K562 (cell line): Measurements from ENCODE around the gene ZNF10. TPM values are rescaled to one million over a fixed set of nuclear protein-coding genes. Genes with fewer than 3 reads are reported as not detected.

ENCODE experiments used
- ATAC-seq: fragments of 200-7000 bp; cut with Tn5 transposase; 3 replicates; pipeline ENCODE4 v1.9.1; 2020; ENCODE audit warnings: moderate library complexity
- BruUV-seq: library from RNA; stranded (reverse); fragments of 400-500 nt; replicated peaks from 2 replicates; lab custom pipeline; 2021; lab: Mats Ljungman, UMichigan
- CTCF ChIA-PET: fragments of 300-600 bp; formaldehyde crosslinking; extraction: SDS; loops from one replicate; lab custom pipeline; 2021; ENCODE audit warnings: low intra/inter-chr PET ratio; lab: Yijun Ruan, JAX
- POLR2A ChIA-PET: fragments of 300-600, 350-650 bp; sonication (Branson Sonifier 250); formaldehyde crosslinking; extraction: SDS; loops from one replicate; lab custom pipeline; 2021; ENCODE audit warnings: antibody characterized with exemption, inconsistent platforms; lab: Yijun Ruan, JAX
- DNase-seq, 4 experiments: peaks; one replicate each; pipeline versions ENCODE4 v3.0.0 to v3.0.0-alpha.2; 2011 to 2018; ENCODE audit warnings: low spot score in 3 of 4, mixed read lengths in 3 of 4; ENCODE audit errors: extremely low read depth in 1 of 4
- FAIRE-seq: peaks from 2 replicates; lab custom pipeline; 2011; peaks lifted over from hg19 to GRCh38; lab: Jason Lieb, UNC
- H2AFZ ChIP-seq: 2 replicates; pipeline ENCODE4 v1.6.0; 2011; ENCODE audit warnings: low read depth, low read length, control low read depth, inconsistent platforms
- H3K27ac ChIP-seq: fragments of 200-600 bp; 3 replicates; pipeline ENCODE4 v1.8.0; 2011; ENCODE audit warnings: low read depth, mild to moderate bottlenecking, control low read depth, inconsistent platforms, low read length, moderate library complexity, mixed read lengths; ENCODE audit errors: extremely low read depth
- H3K27me3 ChIP-seq, 2 experiments: fragments of 300-600 bp in 1 of 2; 2 replicates in 1 of 2; 3 replicates in 1 of 2; pipeline versions ENCODE4 v1.6.0 to v1.8.0; 2011; ENCODE audit warnings: inconsistent platforms in 2 of 2, low read length in 2 of 2, mild to moderate bottlenecking in 1 of 2, mixed read lengths in 1 of 2, moderate library complexity in 1 of 2; ENCODE audit not compliant: control insufficient read depth in 2 of 2, insufficient read depth in 2 of 2
- H3K36me3 ChIP-seq: fragments of 300-600 bp; 3 replicates; pipeline ENCODE4 v1.8.0; 2011; ENCODE audit warnings: mild to moderate bottlenecking, low read length, inconsistent platforms; ENCODE audit not compliant: control insufficient read depth, insufficient read depth
- H3K4me1 ChIP-seq, 2 experiments: fragments of 200-600 bp in 1 of 2; replicated peaks in 1 of 2; 2 replicates in 1 of 2; 3 replicates in 1 of 2; pipeline versions ENCODE4 v1.5.1 to v1.8.0; 2011; ENCODE audit warnings: inconsistent platforms in 2 of 2, low read length in 2 of 2, mild to moderate bottlenecking in 1 of 2, mixed read lengths in 1 of 2, moderate library complexity in 1 of 2; ENCODE audit not compliant: control insufficient read depth in 2 of 2, insufficient read depth in 2 of 2
- H3K4me2 ChIP-seq: 2 replicates; pipeline ENCODE4 v1.6.1; 2011; ENCODE audit warnings: low read length, control low read depth, inconsistent platforms, mixed read lengths; ENCODE audit not compliant: insufficient read depth
- H3K4me3 ChIP-seq: fragments of 200-600 bp; sonication (generic), shearing (Covaris generic); 2 replicates; pipeline ENCODE4 v1.5.1; 2016; ENCODE audit warnings: control low read depth, inconsistent platforms
- H3K79me2 ChIP-seq: fragments of 200-600 bp; 3 replicates; pipeline ENCODE4 v1.8.0; 2011; ENCODE audit warnings: low read length, inconsistent platforms; ENCODE audit not compliant: control insufficient read depth, insufficient read depth
- H3K9ac ChIP-seq, 2 experiments: 2 replicates each; pipeline versions ENCODE4 v1.6.0 to v1.6.1; 2011; ENCODE audit warnings: low read depth in 2 of 2, low read length in 2 of 2, control low read depth in 1 of 2, inconsistent platforms in 1 of 2, mild to moderate bottlenecking in 1 of 2, mixed read lengths in 1 of 2; ENCODE audit not compliant: insufficient read depth in 1 of 2
- H3K9me1 ChIP-seq: one replicate; pipeline ENCODE4 v1.6.0; 2011; ENCODE audit warnings: inconsistent platforms, mild to moderate bottlenecking, low read length, moderate library complexity; ENCODE audit not compliant: control insufficient read depth, insufficient read depth
- H3K9me3 ChIP-seq: replicated peaks from 2 replicates; pipeline ENCODE4 v1.5.1; 2011; ENCODE audit warnings: low read depth, low read length, inconsistent platforms; ENCODE audit not compliant: control insufficient read depth, insufficient read depth
- H4K20me1 ChIP-seq: replicated peaks from 2 replicates; pipeline ENCODE4 v1.6.1; 2011; ENCODE audit warnings: low read length, inconsistent platforms, mixed read lengths; ENCODE audit not compliant: control insufficient read depth, insufficient read depth
- BRD9 ChIP-seq: fragments of 450-650 bp; IDR thresholded peaks from 2 replicates; pipeline ENCODE4 v1.6.1; 2018; ENCODE audit warnings: low read depth; ENCODE audit not compliant: partially characterized antibody
- CBFA2T3 ChIP-seq: fragments of 450-650 bp; IDR thresholded peaks from 2 replicates; pipeline ENCODE4 v1.6.1; 2017
- CHD2 ChIP-seq: IDR thresholded peaks from 2 replicates; pipeline ENCODE4 v1.6.1; 2011; ENCODE audit warnings: low read depth, low read length
- CREB5 ChIP-seq: fragments of 250-450 bp; sonication (Bioruptor Pico); IDR thresholded peaks from 2 replicates; pipeline ENCODE4 v1.5.0; 2020; ENCODE audit warnings: mild to moderate bottlenecking
- E2F1 ChIP-seq: sonication (generic); formaldehyde crosslinking; IDR thresholded peaks from 2 replicates; pipeline ENCODE4 v1.8.1; 2023; ENCODE audit warnings: mild to moderate bottlenecking, missing genetic modification reagents, moderate library complexity
- EP400 ChIP-seq: fragments of 450-650 bp; IDR thresholded peaks from 2 replicates; pipeline ENCODE4 v1.6.1; 2017; ENCODE audit warnings: antibody characterized with exemption, mild to moderate bottlenecking, moderate library complexity
- ETV5 ChIP-seq: sonication (generic); formaldehyde crosslinking; IDR thresholded peaks from 2 replicates; pipeline ENCODE4 v1.4.0; 2020; ENCODE audit warnings: low read depth, mild to moderate bottlenecking, missing genetic modification reagents
- HLTF ChIP-seq: fragments of 450-650 bp; IDR thresholded peaks from 2 replicates; pipeline ENCODE4 v1.6.1; 2016
- HMGN3 ChIP-seq: IDR thresholded peaks from 2 replicates; pipeline ENCODE4 v1.6.1; 2011; ENCODE audit warnings: borderline replicate concordance, low read depth, mild to moderate bottlenecking, mixed read lengths, low read length; ENCODE audit not compliant: insufficient read length; ENCODE audit errors: extremely low read depth
- KLF6 ChIP-seq: fragments of 250-450 bp; sonication (Bioruptor Pico); IDR thresholded peaks from 2 replicates; pipeline ENCODE4 v1.4.0; 2020; ENCODE audit warnings: mild to moderate bottlenecking, moderate library complexity, borderline replicate concordance
- MTA2 ChIP-seq: fragments of 450-650 bp; IDR thresholded peaks from 2 replicates; pipeline ENCODE4 v1.6.1; 2016; ENCODE audit warnings: low read depth
- MYNN ChIP-seq, 2 experiments: sonication (generic); formaldehyde crosslinking in 1 of 2; IDR thresholded peaks; 2 replicates each; pipeline versions ENCODE4 v1.5.0 to v1.6.1; 2016 to 2020; ENCODE audit warnings: antibody characterized with exemption in 1 of 2, missing genetic modification reagents in 1 of 2
- NBN ChIP-seq: fragments of 450-650 bp; IDR thresholded peaks from 2 replicates; pipeline ENCODE4 v1.6.1; 2016; ENCODE audit warnings: low read depth, mild to moderate bottlenecking
- NONO ChIP-seq, 2 experiments: fragments of 200-400 bp in 1 of 2; fragments of 450-650 bp in 1 of 2; formaldehyde crosslinking in 1 of 2; IDR thresholded peaks; 2 replicates each; pipeline ENCODE4 v1.6.1; 2017; ENCODE audit warnings: low read depth in 2 of 2, mild to moderate bottlenecking in 2 of 2, moderate library complexity in 2 of 2, low read length in 1 of 2
- NR2C1 ChIP-seq, 2 experiments: fragments of 450-650 bp; IDR thresholded peaks; 2 replicates each; pipeline ENCODE4 v1.6.1; 2017; ENCODE audit warnings: mild to moderate bottlenecking in 2 of 2, antibody characterized with exemption in 1 of 2, inconsistent platforms in 1 of 2, missing compliant biosample characterization in 1 of 2, missing genetic modification characterization in 1 of 2
- RAD21 ChIP-seq, 2 experiments: fragments of 250-450 bp in 1 of 2; fragments of 450-650 bp in 1 of 2; sonication (Bioruptor Pico) in 1 of 2; formaldehyde crosslinking in 1 of 2; IDR thresholded peaks in 1 of 2; conservative IDR thresholded peaks in 1 of 2; 2 replicates each; pipeline versions ENCODE4 v1.4.0 to v1.8.0; 2020 to 2022; ENCODE audit warnings: mild to moderate bottlenecking in 2 of 2, moderate library complexity in 1 of 2
- SRSF3 ChIP-seq: fragments of 200-400 bp; formaldehyde crosslinking; IDR thresholded peaks from 2 replicates; pipeline ENCODE4 v1.6.1; 2016; ENCODE audit warnings: mild to moderate bottlenecking, low read length, moderate library complexity; ENCODE audit not compliant: insufficient read depth
- TEAD4 ChIP-seq, 2 experiments: sonication (generic) in 1 of 2; formaldehyde crosslinking in 1 of 2; IDR thresholded peaks; 2 replicates each; pipeline versions ENCODE4 v1.6.1 to v1.8.0; 2012 to 2022; ENCODE audit warnings: borderline replicate concordance in 1 of 2, inconsistent platforms in 1 of 2, low read length in 1 of 2, mild to moderate bottlenecking in 1 of 2, missing genetic modification reagents in 1 of 2
- TSC22D4 ChIP-seq: fragments of 450-650 bp; IDR thresholded peaks from 2 replicates; pipeline ENCODE4 v1.6.1; 2016; ENCODE audit warnings: missing genetic modification characterization, missing biosample characterization, control low read depth
- ZKSCAN3 ChIP-seq: fragments of 250-450 bp; sonication (Bioruptor Pico); IDR thresholded peaks from 2 replicates; pipeline ENCODE4 v1.4.0; 2020
- ZNF324 ChIP-seq: fragments of 250-450 bp; sonication (Bioruptor Pico); IDR thresholded peaks from 2 replicates; pipeline ENCODE4 v1.4.0; 2020; ENCODE audit warnings: mild to moderate bottlenecking
- WGBS: fragments of 100-300 bp; shearing (Covaris generic); methylation state at CpG from one replicate; pipeline ENCODE4 v1.1.6; 2016; ENCODE audit warnings: low coverage, mixed read lengths; ENCODE audit not compliant: insufficient coverage; ENCODE audit errors: missing lambda C conversion rate; 5-methylcytosine and 5-hydroxymethylcytosine counted together
- in situ Hi-C: fragments of 300-500 bp; cut with MboI; formaldehyde crosslinking; loops from 4 replicates; pipeline ENCODE4 v1.15.0; 2018; ENCODE audit warnings: inconsistent platforms, mixed read lengths
- intact Hi-C: fragments of 100-400 bp; cut with micrococcal nuclease; formaldehyde crosslinking; loops from 2 replicates; pipeline ENCODE4 v1.14.2; 2022
- polyA plus RNA-seq, 8 experiments: library from polyadenylated mRNA; depleted of rRNA in 4 of 8; stranded (reverse) in 5 of 8; unstranded in 3 of 8; fragments of >200 nt; fragmentation: Nextera tagmentation in 2 of 8; fragmentation: Illumina TruSeq in 1 of 8; extraction: Ambion mirVana in 2 of 8; extraction: Trizol in 1 of 8; gene quantifications; 2 replicates each; pipeline versions ENCODE4 v1.2.1 to v1.2.3, GENCODE V29; 2011 to 2014; ENCODE audit warnings: inconsistent platforms in 1 of 8, missing spikeins in 1 of 8
- total RNA-seq, 7 experiments: library from RNA; depleted of rRNA in 6 of 7; stranded (reverse); fragments of >200 nt in 6 of 7; fragmentation: Illumina TruSeq in 2 of 7; extraction: Trizol in 2 of 7; gene quantifications; 2 replicates each; pipeline versions ENCODE4 v1.2.1 to v1.2.3, GENCODE V29; 2011 to 2021; ENCODE audit warnings: low replicate concordance in 1 of 7

The ZNF10 gene
- total and polyA plus RNA-seq, 9 of the 15 experiments (the other 6 are each of a cell fraction or from before 2014, with no cell fraction given): 3.5 to 5.8 (median 4.9) TPM

GRCh38 chr12:133081159-133081780, 49.2 kb upstream of the ZNF10 start:
- intact Hi-C loops: no loop called here
- H3K36me3 ChIP-seq: peaks cover 17% of the 10 kb centered on the region; the same call in 2 of the 3 replicates
- peaks cover 8% of the 10 kb centered on the region for H3K79me2 ChIP-seq
- H3K9me3 ChIP-seq: peaks cover 25% of the 10 kb centered on the region
- CTCF ChIA-PET: interaction anchor here (0.6 kb wide), 1 partner anchor 100 kb away, joined by 3 read pairs; the partner anchor contains the start of gene ZNF268
- ATAC-seq (peak; percentile 62), DNase-seq (no peak), FAIRE-seq (no peak)
- peak overlapping the region; percentile 99 for H3K27ac ChIP-seq
- H3K27me3 ChIP-seq: no peaks in the 10 kb centered on the region
- BruUV-seq: no TSS peak
- WGBS: 30% methylated on average over 17 of the region's 17 CpGs
- peaks cover 5 to 10% of the 10 kb centered on the region in 2 experiments; a peak in 3 of 5 replicates for H3K4me1 ChIP-seq
- H3K9me1 ChIP-seq: no peaks in the 10 kb centered on the region
- H4K20me1 ChIP-seq: no peaks in the 10 kb centered on the region
- in situ Hi-C loops: no loop called here
- H3K9ac ChIP-seq: peak overlapping the region; percentile 87 to 93
- POLR2A ChIA-PET: interaction anchor here (0.6 to 1.0 kb wide), 3 partner anchors 8 to 300 kb away, joined by 3 to 4 read pairs (median 3); no protein-coding TSS in a partner anchor
- peak overlapping the region; percentile 75 for H3K4me2 ChIP-seq
- peak overlapping the region; percentile 91 for H3K4me3 ChIP-seq
- H2AFZ ChIP-seq: peak overlapping the region; percentile 84
- TF ChIP-seq TEAD4 (IDR thresholded peaks at IDR 0.05; ENCODE audit: low read length): no peak
- TF ChIP-seq TEAD4 (CRISPR knock-in tag; IDR thresholded peaks at IDR 0.05; ENCODE audit: borderline replicate concordance): no peak
- TF ChIP-seq ZKSCAN3 (CRISPR knock-in tag): no peak
- TF ChIP-seq ETV5: no peak
- no peak for TF ChIP-seq SRSF3
- no peak for TF ChIP-seq KLF6 (CRISPR knock-in tag)
- TF ChIP-seq NBN: 0 out of 2 replicates have a peak, but pooled peaks have one; percentile 6
- no peak for TF ChIP-seq EP400
- no peak for TF ChIP-seq E2F1 (CRISPR knock-in tag)
- no peak for TF ChIP-seq CREB5
- peak; percentile 4 for TF ChIP-seq HMGN3
- TF ChIP-seq NR2C1 (IDR thresholded peaks at IDR 0.05): no peak
- no peak for TF ChIP-seq NR2C1 (tag; IDR thresholded peaks at IDR 0.05)
- no peak for TF ChIP-seq TSC22D4 (tag)
- TF ChIP-seq RAD21 (CRISPR knock-in tag; conservative IDR thresholded peaks at IDR 0.05 in 1 of 2, IDR thresholded peaks at IDR 0.05 in 1 of 2): no peak
- TF ChIP-seq NONO (IDR thresholded peaks at IDR 0.05; ENCODE audit: low read depth in 2 of 2, low read length in 1 of 2): no peak
- no peak for TF ChIP-seq MYNN (IDR thresholded peaks at IDR 0.05)
- TF ChIP-seq MYNN (CRISPR knock-in tag; IDR thresholded peaks at IDR 0.05): no peak
- TF ChIP-seq CBFA2T3: no peak
- TF ChIP-seq CHD2: no peak
- no peak for TF ChIP-seq BRD9
- TF ChIP-seq HLTF: no peak
- TF ChIP-seq ZNF324 (CRISPR knock-in tag): no peak
- no peak for TF ChIP-seq MTA2
